Fibroblast of lung (primary cell): ENCODE measurements around the gene GEMIN8. TPM values are rescaled to one million over a fixed set of nuclear protein-coding genes. Genes with fewer than 3 reads are reported as not detected.

Experiments used
- DNase-seq, 2 donors: peaks; one replicate each; pipeline versions ENCODE4 v3.0.0 to v3.0.0-alpha.2; 2010; ENCODE audit warnings: low read depth in 2 of 2
- H2AFZ ChIP-seq: 2 replicates; pipeline ENCODE4 v1.5.1; 2012; ENCODE audit warnings: low read length, control low read depth, inconsistent platforms
- H3K27ac ChIP-seq: 2 replicates; pipeline ENCODE4 v1.5.1; 2011; ENCODE audit warnings: low read length, control low read depth; ENCODE audit not compliant: insufficient read depth
- H3K27me3 ChIP-seq: 2 replicates; pipeline ENCODE4 v1.5.1; 2011; ENCODE audit warnings: mild to moderate bottlenecking, low read length; ENCODE audit not compliant: control insufficient read depth, insufficient read depth
- H3K36me3 ChIP-seq: 2 replicates; pipeline ENCODE4 v1.5.1; 2011; ENCODE audit warnings: low read length; ENCODE audit not compliant: control insufficient read depth, insufficient read depth
- H3K4me1 ChIP-seq: 2 replicates; pipeline ENCODE4 v1.5.1; 2011; ENCODE audit warnings: low read length; ENCODE audit not compliant: control insufficient read depth, insufficient read depth; ENCODE audit errors: extremely low read depth
- H3K4me2 ChIP-seq: 2 replicates; pipeline ENCODE4 v1.5.1; 2011; ENCODE audit warnings: low read length, control low read depth; ENCODE audit not compliant: insufficient read depth; ENCODE audit errors: extremely low read depth
- H3K4me3 ChIP-seq, 4 experiments: fragments of 200-600 bp in 1 of 4; sonication (generic) in 1 of 4; replicated peaks in 1 of 4; 2 replicates each; pipeline ENCODE4 v1.5.1; 2011 to 2016; ENCODE audit warnings: low read length in 4 of 4, low read depth in 3 of 4, mild to moderate bottlenecking in 3 of 4, control low read depth in 2 of 4, inconsistent platforms in 1 of 4, mixed read lengths in 1 of 4; ENCODE audit not compliant: insufficient read depth in 1 of 4; ENCODE audit errors: control extremely low read depth in 1 of 4
- H3K79me2 ChIP-seq: 2 replicates; pipeline ENCODE4 v1.5.1; 2012; ENCODE audit warnings: mild to moderate bottlenecking, low read length, inconsistent platforms; ENCODE audit not compliant: control insufficient read depth, insufficient read depth
- H3K9ac ChIP-seq: 2 replicates; pipeline ENCODE4 v1.5.1; 2011; ENCODE audit warnings: mild to moderate bottlenecking, low read length, control low read depth; ENCODE audit not compliant: insufficient read depth
- H3K9me3 ChIP-seq: 2 replicates; pipeline ENCODE4 v1.5.1; 2012; ENCODE audit warnings: low read depth, low read length; ENCODE audit not compliant: control insufficient read depth, insufficient read depth
- H4K20me1 ChIP-seq: 2 replicates; pipeline ENCODE4 v1.5.1; 2011; ENCODE audit warnings: low read length; ENCODE audit not compliant: control insufficient read depth, insufficient read depth; ENCODE audit errors: extremely low read depth
- EZH2 ChIP-seq: IDR thresholded peaks from 2 replicates; pipeline ENCODE4 v1.5.1; 2012; ENCODE audit warnings: low read length, control low read depth, mild to moderate bottlenecking; ENCODE audit errors: missing control alignments
- polyA plus RNA-seq, 2 donors: library from polyadenylated mRNA; depleted of rRNA in 1 of 2; stranded (reverse) in 1 of 2; unstranded in 1 of 2; fragments of >200 nt; gene quantifications; 2 replicates each; pipeline ENCODE4 v1.2.1, GENCODE V29; 2011 to 2012; ENCODE audit warnings: missing spikeins in 1 of 2
- total RNA-seq: library from RNA; depleted of rRNA; stranded (reverse); fragments of >200 nt; gene quantifications from 2 replicates; pipeline ENCODE4 v1.2.1, GENCODE V29; 2014
- TF ChIP-seq, protein P1 (sequence below), 2 donors: IDR thresholded peaks in 1 of 2; conservative IDR thresholded peaks in 1 of 2; 1 replicate in 1 of 2; 2 replicates in 1 of 2; pipeline ENCODE4 v1.5.1; 2011 to 2012; ENCODE audit warnings: low read length in 2 of 2, control low read depth in 1 of 2, inconsistent platforms in 1 of 2, low read depth in 1 of 2, mild to moderate bottlenecking in 1 of 2

GEMIN8 gene
- total and polyA plus RNA-seq, 2 donors (not counting 1 experiment from before 2014, with no cell fraction given) = 18.2 to 20.1 TPM

- DNase-seq = no peak
- no peak overlapping the region for H2AFZ ChIP-seq
- H3K9ac ChIP-seq = no peak overlapping the region
- no peaks in the 10 kb centered on the region for H3K9me3 ChIP-seq
- no peaks in the 10 kb centered on the region for H3K4me1 ChIP-seq
- no peak overlapping the region for H3K4me3 ChIP-seq
- no peak overlapping the region for H3K4me2 ChIP-seq
- H4K20me1 ChIP-seq = no peaks in the 10 kb centered on the region
- H3K27ac ChIP-seq = no peak overlapping the region
- H3K79me2 ChIP-seq = no peaks in the 10 kb centered on the region
- H3K36me3 ChIP-seq = no peaks in the 10 kb centered on the region
- TF ChIP-seq, protein P1, sequence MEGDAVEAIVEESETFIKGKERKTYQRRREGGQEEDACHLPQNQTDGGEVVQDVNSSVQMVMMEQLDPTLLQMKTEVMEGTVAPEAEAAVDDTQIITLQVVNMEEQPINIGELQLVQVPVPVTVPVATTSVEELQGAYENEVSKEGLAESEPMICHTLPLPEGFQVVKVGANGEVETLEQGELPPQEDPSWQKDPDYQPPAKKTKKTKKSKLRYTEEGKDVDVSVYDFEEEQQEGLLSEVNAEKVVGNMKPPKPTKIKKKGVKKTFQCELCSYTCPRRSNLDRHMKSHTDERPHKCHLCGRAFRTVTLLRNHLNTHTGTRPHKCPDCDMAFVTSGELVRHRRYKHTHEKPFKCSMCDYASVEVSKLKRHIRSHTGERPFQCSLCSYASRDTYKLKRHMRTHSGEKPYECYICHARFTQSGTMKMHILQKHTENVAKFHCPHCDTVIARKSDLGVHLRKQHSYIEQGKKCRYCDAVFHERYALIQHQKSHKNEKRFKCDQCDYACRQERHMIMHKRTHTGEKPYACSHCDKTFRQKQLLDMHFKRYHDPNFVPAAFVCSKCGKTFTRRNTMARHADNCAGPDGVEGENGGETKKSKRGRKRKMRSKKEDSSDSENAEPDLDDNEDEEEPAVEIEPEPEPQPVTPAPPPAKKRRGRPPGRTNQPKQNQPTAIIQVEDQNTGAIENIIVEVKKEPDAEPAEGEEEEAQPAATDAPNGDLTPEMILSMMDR (conservative IDR thresholded peaks at IDR 0.05 in 1 of 2, IDR thresholded peaks at IDR 0.05 in 1 of 2; ENCODE audit: low read depth in 1 of 2, low read length in 2 of 2) = no peak
- no peak for TF ChIP-seq EZH2
- H3K27me3 ChIP-seq = no peaks in the 10 kb centered on the region
Measured at GRCh38 chrX:14006540-14006939, 23.2 kb downstream of the GEMIN8 start.

DNA sequence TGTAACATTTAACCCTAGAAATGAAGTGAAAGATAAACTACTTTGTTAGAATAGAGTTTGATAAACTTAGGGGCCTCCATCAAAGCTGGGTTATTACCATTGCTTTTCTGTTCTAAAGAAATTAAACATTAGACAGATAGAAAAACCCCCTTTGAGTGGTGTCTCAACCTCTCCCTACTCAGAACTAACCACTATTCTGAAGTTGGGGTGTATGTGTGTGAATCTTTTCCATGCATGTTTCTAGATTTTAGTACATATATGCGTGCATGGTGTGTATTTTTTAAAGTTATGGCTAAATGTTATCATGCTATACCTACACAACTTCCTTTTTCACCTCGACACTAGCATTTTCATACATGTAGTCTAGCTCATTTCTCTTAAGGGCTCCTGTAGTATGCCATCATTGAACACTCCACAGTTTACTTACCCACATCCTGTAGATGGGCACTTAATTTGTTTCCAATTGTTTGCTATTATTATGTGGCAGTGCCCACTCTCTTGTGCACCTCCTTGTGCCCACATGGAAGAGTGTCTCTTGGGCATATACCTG, 25.7 kb downstream of the GEMIN8 start:
- Histone ChIP-seq H3K4me3 (no peak overlapping the region), H3K36me3 (no peaks in the 10 kb centered on the region), H3K27me3 (no peaks in the 10 kb centered on the region), H3K4me1 (no peaks in the 10 kb centered on the region), H4K20me1 (no peaks in the 10 kb centered on the region), H3K9me3 (no peaks in the 10 kb centered on the region), H3K27ac (no peak overlapping the region), H2AFZ (no peak overlapping the region), H3K79me2 (no peaks in the 10 kb centered on the region), H3K4me2 (no peak overlapping the region), H3K9ac (no peak overlapping the region)
- DNase-seq = no peak
- no peak for TF ChIP-seq EZH2
- TF ChIP-seq, protein P1 (conservative IDR thresholded peaks at IDR 0.05 in 1 of 2, IDR thresholded peaks at IDR 0.05 in 1 of 2; ENCODE audit: low read depth in 1 of 2, low read length in 2 of 2) = no peak

GRCh38 chrX:14003028-14003427, 26.7 kb downstream of the GEMIN8 start:
- H3K4me2 ChIP-seq = no peak overlapping the region

More at GRCh38 chrX:14003028-14003427, 26.7 kb downstream of the GEMIN8 start:
- no peaks in the 10 kb centered on the region for H3K36me3 ChIP-seq
- H3K4me1 ChIP-seq = no peaks in the 10 kb centered on the region
- no peaks in the 10 kb centered on the region for H3K9me3 ChIP-seq
- no peaks in the 10 kb centered on the region for H3K27me3 ChIP-seq
- DNase-seq = no peak
- H2AFZ ChIP-seq = no peak overlapping the region
- no peaks in the 10 kb centered on the region for H4K20me1 ChIP-seq
- H3K27ac ChIP-seq = no peak overlapping the region
- H3K4me3 ChIP-seq = no peak overlapping the region
- no peak overlapping the region for H3K9ac ChIP-seq
- H3K79me2 ChIP-seq = no peaks in the 10 kb centered on the region
- TF ChIP-seq EZH2 = no peak
- TF ChIP-seq, protein P1 (conservative IDR thresholded peaks at IDR 0.05 in 1 of 2, IDR thresholded peaks at IDR 0.05 in 1 of 2; ENCODE audit: low read depth in 1 of 2, low read length in 2 of 2) = no peak
